GM12872 (cell line): ENCODE measurements around the gene ADGRL2.

Source experiments
- TF ChIP-seq, protein P1 (sequence below): IDR thresholded peaks from 3 replicates; pipeline ENCODE4 v1.5.1; 2011; ENCODE audit warnings: low read depth, mild to moderate bottlenecking, low read length, moderate library complexity; ENCODE audit not compliant: insufficient read depth

Gene ADGRL2

DNA sequence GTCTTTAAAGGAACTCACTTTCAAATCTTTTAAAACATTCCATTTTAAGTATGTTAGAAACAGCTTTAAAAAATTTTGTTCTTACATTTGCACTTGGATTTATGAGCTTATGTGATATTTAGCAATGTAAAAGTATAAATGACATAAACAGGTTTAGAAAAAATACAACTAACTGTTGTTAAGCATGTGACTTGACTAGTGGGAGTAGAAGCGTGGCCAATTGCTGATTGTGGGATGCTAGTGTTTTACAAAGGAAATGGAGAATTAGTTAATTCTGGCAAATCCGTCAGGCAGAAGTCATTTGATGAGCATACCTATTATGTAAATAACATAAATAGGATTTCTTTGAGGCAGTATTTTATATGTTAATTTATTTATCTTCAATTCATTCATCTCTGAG, 175.8 kb downstream of the ADGRL2 start:
- TF ChIP-seq, protein P1, sequence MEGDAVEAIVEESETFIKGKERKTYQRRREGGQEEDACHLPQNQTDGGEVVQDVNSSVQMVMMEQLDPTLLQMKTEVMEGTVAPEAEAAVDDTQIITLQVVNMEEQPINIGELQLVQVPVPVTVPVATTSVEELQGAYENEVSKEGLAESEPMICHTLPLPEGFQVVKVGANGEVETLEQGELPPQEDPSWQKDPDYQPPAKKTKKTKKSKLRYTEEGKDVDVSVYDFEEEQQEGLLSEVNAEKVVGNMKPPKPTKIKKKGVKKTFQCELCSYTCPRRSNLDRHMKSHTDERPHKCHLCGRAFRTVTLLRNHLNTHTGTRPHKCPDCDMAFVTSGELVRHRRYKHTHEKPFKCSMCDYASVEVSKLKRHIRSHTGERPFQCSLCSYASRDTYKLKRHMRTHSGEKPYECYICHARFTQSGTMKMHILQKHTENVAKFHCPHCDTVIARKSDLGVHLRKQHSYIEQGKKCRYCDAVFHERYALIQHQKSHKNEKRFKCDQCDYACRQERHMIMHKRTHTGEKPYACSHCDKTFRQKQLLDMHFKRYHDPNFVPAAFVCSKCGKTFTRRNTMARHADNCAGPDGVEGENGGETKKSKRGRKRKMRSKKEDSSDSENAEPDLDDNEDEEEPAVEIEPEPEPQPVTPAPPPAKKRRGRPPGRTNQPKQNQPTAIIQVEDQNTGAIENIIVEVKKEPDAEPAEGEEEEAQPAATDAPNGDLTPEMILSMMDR: no peak

DNA sequence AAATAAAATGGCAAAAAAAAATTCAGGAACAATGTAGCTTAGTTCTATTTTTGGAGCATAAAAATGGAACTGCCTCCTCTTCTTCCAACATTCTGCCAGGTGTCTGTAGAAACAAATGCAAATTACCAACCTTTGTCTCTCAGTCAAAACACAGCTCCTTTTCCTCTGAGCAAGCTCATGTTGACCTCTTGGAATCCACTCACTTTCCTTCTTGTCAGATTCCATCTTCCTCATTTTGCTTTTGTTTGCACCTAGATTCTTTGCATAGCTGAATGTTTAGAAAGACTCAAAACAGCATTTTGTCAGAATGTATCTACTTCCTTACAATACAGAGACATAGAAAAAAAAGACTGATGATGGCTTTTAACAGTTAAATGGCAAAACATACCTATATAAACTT, 178.2 kb downstream of the ADGRL2 start:
- TF ChIP-seq, protein P1: no peak

DNA sequence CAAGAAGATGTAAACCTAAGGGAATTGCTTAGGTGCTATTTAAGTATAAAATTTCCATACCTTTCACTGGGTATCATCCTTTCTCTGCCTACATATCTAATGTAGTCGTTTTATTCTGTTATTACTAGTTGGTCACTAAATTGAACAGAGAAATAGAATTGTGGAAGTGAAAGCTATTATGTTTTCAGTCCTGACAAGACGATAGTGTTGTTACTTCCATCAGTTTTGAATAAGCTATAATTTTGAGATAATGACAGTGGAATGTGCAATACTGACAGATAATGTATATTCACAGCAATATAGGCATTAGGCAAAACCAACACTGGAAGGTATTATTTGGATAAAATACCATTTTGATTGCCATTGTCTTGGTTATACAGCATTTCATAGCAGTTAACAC, 181.8 kb downstream of the ADGRL2 start:
- TF ChIP-seq, protein P1: no peak

DNA sequence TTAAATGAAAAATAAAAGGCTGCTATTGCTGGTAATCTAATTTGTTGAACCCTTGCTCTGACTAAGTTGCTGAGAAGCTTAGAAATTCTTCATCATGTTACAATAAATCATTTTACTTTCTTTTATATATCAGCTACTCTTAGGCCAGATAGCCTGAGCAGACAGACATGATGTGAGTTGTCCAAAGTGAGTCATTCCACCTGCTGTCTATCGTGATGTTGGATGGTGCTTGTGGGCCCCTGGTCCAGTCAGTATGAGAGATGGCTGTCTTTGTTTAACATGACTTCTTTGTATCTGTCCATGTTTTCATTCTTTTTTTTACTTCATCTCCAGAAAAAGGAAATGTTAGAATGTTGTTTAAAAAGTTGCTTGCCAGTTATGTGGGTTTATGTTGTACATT, 188.8 kb downstream of the ADGRL2 start:
- TF ChIP-seq, protein P1: no peak

DNA sequence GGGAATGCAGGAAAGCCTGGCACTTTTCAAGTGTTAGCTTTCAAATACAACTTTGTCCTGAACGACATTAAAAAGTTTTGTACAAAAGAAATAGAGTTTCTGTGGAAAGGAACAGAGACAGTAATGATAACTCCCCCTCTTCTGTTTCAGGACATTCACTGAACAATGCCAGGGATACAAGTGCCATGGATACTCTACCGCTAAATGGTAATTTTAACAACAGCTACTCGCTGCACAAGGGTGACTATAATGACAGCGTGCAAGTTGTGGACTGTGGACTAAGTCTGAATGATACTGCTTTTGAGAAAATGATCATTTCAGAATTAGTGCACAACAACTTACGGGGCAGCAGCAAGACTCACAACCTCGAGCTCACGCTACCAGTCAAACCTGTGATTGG, 189.5 kb downstream of the ADGRL2 start:
- TF ChIP-seq, protein P1: no peak

DNA sequence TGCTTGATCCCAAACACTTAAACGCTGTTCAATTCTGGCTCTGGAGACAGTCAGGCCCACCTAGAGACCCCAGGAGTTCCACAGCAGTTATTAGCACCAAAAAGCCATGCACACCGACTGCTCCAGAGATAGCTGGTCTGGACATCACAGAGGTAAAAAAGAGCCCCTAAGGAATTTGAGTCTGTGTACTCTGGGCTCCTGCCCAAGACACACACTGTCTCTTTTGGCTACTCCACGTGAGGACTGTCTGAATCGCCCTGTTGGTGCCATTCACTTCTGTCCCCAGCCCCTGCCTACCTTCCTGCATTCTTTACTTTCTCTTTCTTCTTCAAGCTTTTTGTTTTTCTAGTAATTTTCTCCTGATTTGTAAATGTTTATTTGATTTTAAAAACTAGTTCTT, 197.4 kb downstream of the ADGRL2 start:
- TF ChIP-seq, protein P1: no peak

DNA sequence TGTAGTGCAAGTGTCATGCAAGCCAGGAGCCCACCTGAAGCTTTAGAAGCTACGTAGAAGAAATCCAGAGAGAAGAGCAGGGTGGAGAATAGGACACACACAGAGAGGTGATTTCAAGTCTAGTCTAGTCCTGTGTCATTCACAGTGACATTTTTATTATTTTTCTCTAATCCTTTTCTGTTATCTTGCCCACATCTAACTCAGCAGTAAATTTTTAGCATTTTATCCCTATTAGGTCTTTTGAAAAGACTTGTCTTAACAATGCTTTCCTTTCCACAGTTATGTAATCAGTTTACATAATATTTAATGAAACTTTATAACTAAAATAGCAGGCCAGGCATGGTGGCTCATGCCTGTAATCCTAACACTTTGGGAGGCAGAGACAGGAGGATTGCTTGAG, 198.6 kb downstream of the ADGRL2 start:
- TF ChIP-seq, protein P1: no peak

DNA sequence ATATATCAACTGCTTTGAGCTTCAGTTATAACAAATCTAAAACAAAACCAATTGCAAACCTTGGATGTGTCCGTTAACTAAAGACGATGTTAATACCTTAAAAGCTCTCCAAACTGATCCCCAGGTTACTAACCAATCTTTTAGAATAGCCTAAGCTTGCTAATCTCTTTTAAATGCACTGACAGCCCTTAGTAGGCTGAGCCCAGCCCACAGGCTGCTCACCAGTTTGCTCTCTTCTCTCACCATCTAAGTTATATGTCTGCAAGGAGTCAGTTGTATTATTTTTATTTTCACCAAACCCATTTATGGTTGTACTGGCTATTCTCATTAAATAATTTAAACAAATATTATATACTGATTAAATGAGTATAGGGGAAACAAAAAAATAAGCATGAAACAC, 199.5 kb downstream of the ADGRL2 start:
- TF ChIP-seq, protein P1: no peak
